Vagina (tissue), 2 donors: ENCODE results near the gene ASCC2. TPM values are rescaled to one million over a fixed set of nuclear protein-coding genes. Genes with fewer than 3 reads are reported as not detected.

ENCODE experiments used
- DNase-seq, 2 donors: peaks; one replicate each; pipeline ENCODE4 v3.0.0-alpha.2; 2017; ENCODE audit errors: extremely low spot score in 2 of 2
- H3K27ac ChIP-seq: fragments of 200-600 bp; sonication (generic); one replicate; pipeline ENCODE4 v1.5.1; 2019
- H3K27me3 ChIP-seq: fragments of 200-600 bp; sonication (generic); one replicate; pipeline ENCODE4 v1.5.1; 2019
- H3K36me3 ChIP-seq, 2 donors: fragments of 200-600 bp; sonication (generic); one replicate each; pipeline ENCODE4 v1.5.1; 2017 to 2019
- H3K4me1 ChIP-seq: fragments of 200-600 bp; sonication (generic); one replicate; pipeline ENCODE4 v1.5.1; 2019
- H3K4me3 ChIP-seq, 2 donors: fragments of 200-600 bp; sonication (generic); 1 replicate in 1 of 2; 2 replicates in 1 of 2; pipeline ENCODE4 v1.5.1; 2016 to 2019
- H3K9me3 ChIP-seq: fragments of 200-600 bp; sonication (generic); one replicate; pipeline ENCODE4 v1.5.1; 2019
- POLR2A ChIP-seq, 2 donors: fragments of 450-650 bp; IDR thresholded peaks; one replicate each; pipeline ENCODE4 v1.6.1; 2017; ENCODE audit warnings: antibody characterized with exemption in 2 of 2, mild to moderate bottlenecking in 2 of 2, moderate library complexity in 2 of 2
- POLR2AphosphoS5 ChIP-seq, 2 donors: sonication (generic); formaldehyde crosslinking; IDR thresholded peaks; one replicate each; pipeline ENCODE4 v1.9.0; 2017; ENCODE audit warnings: antibody characterized with exemption in 2 of 2, mild to moderate bottlenecking in 2 of 2, low read depth in 1 of 2; ENCODE audit not compliant: insufficient read depth in 1 of 2
- intact Hi-C: fragments of 100-400 bp; cut with DNase I; formaldehyde crosslinking; loops from one replicate; pipeline ENCODE4 v1.15.1; 2023
- total RNA-seq: library from RNA; depleted of rRNA; stranded (reverse); fragments of >200 nt; gene quantifications from one replicate; pipeline ENCODE4 v1.2.3, GENCODE V29; 2016
- TF ChIP-seq, protein P1 (sequence below), 3 experiments: fragments of 450-650 bp in 2 of 3; fragments of 200-600 bp in 1 of 3; sonication (generic) in 1 of 3; IDR thresholded peaks; one replicate each; pipeline ENCODE4 v1.5.1; 2017 to 2019; ENCODE audit warnings: antibody characterized with exemption in 3 of 3, mild to moderate bottlenecking in 2 of 3, moderate library complexity in 2 of 3

ASCC2 gene
- total RNA-seq, 1 donor from 2014 or later: 62.6 TPM

DNA sequence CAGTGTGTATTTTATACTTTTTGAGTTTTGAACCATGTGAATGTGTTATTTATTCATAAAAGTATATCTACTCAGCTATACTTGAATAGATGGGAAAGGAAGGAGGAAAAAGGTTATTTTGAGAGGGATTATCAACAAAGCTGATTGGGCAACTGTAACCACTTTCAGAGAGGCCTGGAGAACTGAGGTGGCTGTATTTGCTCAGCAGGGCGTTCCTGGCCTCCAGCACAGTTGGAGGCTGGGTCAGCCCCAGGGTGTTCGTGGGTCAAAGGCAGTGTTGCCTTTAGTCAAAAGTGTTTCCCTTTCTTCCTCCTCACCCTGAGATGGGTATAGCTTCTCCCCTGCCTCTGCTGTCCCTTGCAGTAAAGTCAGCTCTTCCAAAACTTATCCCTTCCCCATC lies 26.7 kb downstream of the ASCC2 start:
- Histone ChIP-seq H3K36me3 (peaks cover 0 to 75% of the 10 kb centered on the region in 2 donors), H3K27me3 (no peaks in the 10 kb centered on the region), H3K4me3 (no peak overlapping the region), H3K4me1 (peaks cover 9% of the 10 kb centered on the region), H3K9me3 (no peaks in the 10 kb centered on the region), H3K27ac (no peak overlapping the region)
- TF ChIP-seq, protein P1, sequence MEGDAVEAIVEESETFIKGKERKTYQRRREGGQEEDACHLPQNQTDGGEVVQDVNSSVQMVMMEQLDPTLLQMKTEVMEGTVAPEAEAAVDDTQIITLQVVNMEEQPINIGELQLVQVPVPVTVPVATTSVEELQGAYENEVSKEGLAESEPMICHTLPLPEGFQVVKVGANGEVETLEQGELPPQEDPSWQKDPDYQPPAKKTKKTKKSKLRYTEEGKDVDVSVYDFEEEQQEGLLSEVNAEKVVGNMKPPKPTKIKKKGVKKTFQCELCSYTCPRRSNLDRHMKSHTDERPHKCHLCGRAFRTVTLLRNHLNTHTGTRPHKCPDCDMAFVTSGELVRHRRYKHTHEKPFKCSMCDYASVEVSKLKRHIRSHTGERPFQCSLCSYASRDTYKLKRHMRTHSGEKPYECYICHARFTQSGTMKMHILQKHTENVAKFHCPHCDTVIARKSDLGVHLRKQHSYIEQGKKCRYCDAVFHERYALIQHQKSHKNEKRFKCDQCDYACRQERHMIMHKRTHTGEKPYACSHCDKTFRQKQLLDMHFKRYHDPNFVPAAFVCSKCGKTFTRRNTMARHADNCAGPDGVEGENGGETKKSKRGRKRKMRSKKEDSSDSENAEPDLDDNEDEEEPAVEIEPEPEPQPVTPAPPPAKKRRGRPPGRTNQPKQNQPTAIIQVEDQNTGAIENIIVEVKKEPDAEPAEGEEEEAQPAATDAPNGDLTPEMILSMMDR (IDR thresholded peaks at IDR 0.05): no peak
- TF ChIP-seq POLR2A (IDR thresholded peaks at IDR 0.05) (no peak), POLR2AphosphoS5 (IDR thresholded peaks at IDR 0.05; ENCODE audit: insufficient read depth in 1 of 2, low read depth in 1 of 2) (no peak)
- DNase-seq: no peak
- intact Hi-C loops: no loop called here

DNA sequence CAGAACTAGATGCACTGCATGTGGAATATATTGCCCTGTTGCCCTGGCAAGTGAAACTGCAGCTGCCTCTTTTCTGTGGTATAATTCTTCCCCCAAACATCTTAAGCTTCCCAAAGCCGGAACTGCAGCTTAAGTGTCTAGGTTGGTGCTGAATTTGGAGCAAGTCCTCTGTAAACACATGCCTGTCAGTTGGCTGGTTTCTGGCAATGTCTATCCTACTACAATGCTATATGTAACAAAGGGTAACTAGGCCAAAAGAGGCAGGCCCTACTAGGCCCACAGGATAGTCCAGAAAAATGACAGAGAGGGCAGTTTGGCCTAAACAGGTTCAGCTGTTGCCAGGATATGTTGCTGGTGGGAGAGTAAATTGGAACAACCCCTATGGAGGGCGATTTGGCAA lies 27.9 kb downstream of the ASCC2 start:
- Histone ChIP-seq H3K36me3 (peaks cover 0 to 84% of the 10 kb centered on the region in 2 donors), H3K27me3 (no peaks in the 10 kb centered on the region), H3K9me3 (no peaks in the 10 kb centered on the region), H3K4me3 (no peak overlapping the region), H3K4me1 (no peaks in the 10 kb centered on the region), H3K27ac (no peak overlapping the region)
- TF ChIP-seq, protein P1 (IDR thresholded peaks at IDR 0.05): no peak
- TF ChIP-seq POLR2A (IDR thresholded peaks at IDR 0.05): no peak
- no peak for TF ChIP-seq POLR2AphosphoS5 (IDR thresholded peaks at IDR 0.05; ENCODE audit: insufficient read depth in 1 of 2, low read depth in 1 of 2)
- intact Hi-C loops: no loop called here
- no peak for DNase-seq

DNA sequence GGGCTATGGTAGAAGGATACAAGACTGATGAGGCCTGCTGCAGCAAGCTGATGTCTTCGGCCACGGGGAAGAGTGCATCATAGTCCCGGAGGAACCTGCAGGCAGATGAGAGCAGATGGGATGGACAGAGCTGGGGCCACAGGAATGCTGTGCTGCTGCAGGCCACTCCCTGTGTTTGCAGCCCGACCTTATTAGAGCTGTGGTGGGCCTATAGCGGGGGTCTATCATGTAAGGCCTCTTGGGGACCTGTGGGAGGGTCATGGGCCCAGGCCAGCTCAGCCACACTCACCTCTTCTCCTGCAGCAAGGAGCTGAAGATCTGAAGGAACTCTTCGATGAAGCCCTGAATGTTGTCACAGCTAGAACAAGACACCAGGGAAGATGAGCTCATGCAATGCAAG lies 31.9 kb downstream of the ASCC2 start:
- no peak overlapping the region for H3K4me3 ChIP-seq
- peaks cover 0 to 83% of the 10 kb centered on the region in 2 donors for H3K36me3 ChIP-seq
- no peak for TF ChIP-seq POLR2A (IDR thresholded peaks at IDR 0.05)
- TF ChIP-seq, protein P1 (IDR thresholded peaks at IDR 0.05): no peak
- TF ChIP-seq POLR2AphosphoS5 (IDR thresholded peaks at IDR 0.05; ENCODE audit: insufficient read depth in 1 of 2, low read depth in 1 of 2): no peak
- no peaks in the 10 kb centered on the region for H3K4me1 ChIP-seq
- no peak for DNase-seq
- intact Hi-C loops: no loop called here
- H3K27ac ChIP-seq: no peak overlapping the region
- H3K27me3 ChIP-seq: no peaks in the 10 kb centered on the region
- no peaks in the 10 kb centered on the region for H3K9me3 ChIP-seq

DNA sequence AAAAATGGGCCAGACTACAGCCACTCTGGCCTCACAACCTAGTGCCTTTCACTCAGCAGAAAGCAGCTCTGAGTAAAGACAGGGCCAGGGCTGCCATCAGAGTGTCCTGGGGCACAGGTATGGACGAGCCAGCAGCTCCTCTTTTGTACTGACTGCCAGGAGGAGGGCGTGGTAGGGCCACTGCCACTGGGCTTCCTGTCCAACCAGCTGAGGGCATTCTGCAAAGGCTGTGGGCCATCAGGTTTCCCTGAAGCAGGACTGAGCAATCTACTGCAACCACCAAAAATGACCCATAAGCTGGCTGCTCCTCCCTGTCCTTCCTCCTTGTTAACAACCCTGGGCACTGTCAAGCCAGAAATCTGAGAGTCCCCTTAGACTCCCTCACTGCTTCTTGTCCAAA lies 33.1 kb downstream of the ASCC2 start:
- peaks cover 0 to 90% of the 10 kb centered on the region in 2 donors for H3K36me3 ChIP-seq
- no peaks in the 10 kb centered on the region for H3K9me3 ChIP-seq
- no peak overlapping the region for H3K27ac ChIP-seq
- DNase-seq: no peak
- no peak overlapping the region for H3K4me3 ChIP-seq
- no peaks in the 10 kb centered on the region for H3K27me3 ChIP-seq
- peaks cover 3% of the 10 kb centered on the region for H3K4me1 ChIP-seq
- intact Hi-C loops: no loop called here
- TF ChIP-seq POLR2AphosphoS5 (IDR thresholded peaks at IDR 0.05; ENCODE audit: insufficient read depth in 1 of 2, low read depth in 1 of 2) (no peak), POLR2A (IDR thresholded peaks at IDR 0.05) (no peak)
- TF ChIP-seq, protein P1 (IDR thresholded peaks at IDR 0.05): no peak

DNA sequence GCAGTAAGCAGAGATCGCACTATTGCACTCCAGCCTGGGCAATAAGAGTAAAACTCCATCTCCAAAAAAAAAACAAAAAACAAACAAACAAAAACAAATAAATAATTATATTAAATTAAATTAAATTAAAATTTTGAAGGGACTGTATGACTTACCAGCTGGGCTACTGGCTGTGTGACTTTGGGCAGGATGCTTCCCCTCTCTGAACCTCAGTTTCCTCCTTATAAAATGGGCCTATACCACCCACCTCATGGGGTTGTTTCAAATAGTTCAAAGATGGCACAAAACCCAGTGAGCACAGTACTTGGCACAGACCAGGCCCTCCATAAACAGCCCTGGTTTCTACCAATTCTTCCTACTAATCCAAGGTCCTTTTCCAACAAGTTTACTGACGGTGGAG lies 34.9 kb downstream of the ASCC2 start:
- Histone ChIP-seq H3K4me1 (peaks cover 20% of the 10 kb centered on the region), H3K27ac (no peak overlapping the region), H3K27me3 (no peaks in the 10 kb centered on the region), H3K4me3 (no peak overlapping the region), H3K36me3 (peaks cover 0 to 80% of the 10 kb centered on the region in 2 donors), H3K9me3 (no peaks in the 10 kb centered on the region)
- intact Hi-C loops: no loop called here
- DNase-seq: no peak
- TF ChIP-seq POLR2AphosphoS5 (IDR thresholded peaks at IDR 0.05; ENCODE audit: insufficient read depth in 1 of 2, low read depth in 1 of 2) (no peak), POLR2A (IDR thresholded peaks at IDR 0.05) (no peak)
- TF ChIP-seq, protein P1 (IDR thresholded peaks at IDR 0.05): no peak
